GM12878 (cell line): Measurements from ENCODE around the gene TKT. TPM values are rescaled to one million over a fixed set of nuclear protein-coding genes. Genes with fewer than 3 reads are reported as not detected.

Experiments used
- ATAC-seq: fragments of 200-7000 bp; cut with Tn5 transposase; 3 replicates; pipeline ENCODE4 v1.9.1; 2020; ENCODE audit warnings: mild to moderate bottlenecking, moderate library complexity
- BruUV-seq: library from RNA; stranded (reverse); fragments of 400-500 nt; replicated peaks from 2 replicates; lab custom pipeline; 2021; lab: Mats Ljungman, UMichigan
- CTCF ChIA-PET: fragments of 300-600 bp; sonication (Branson Sonifier 250); formaldehyde crosslinking; extraction: SDS; loops from one replicate; lab custom pipeline; 2021; ENCODE audit warnings: inconsistent platforms; lab: Yijun Ruan, JAX
- POLR2A ChIA-PET: fragments of 350-600 bp; formaldehyde crosslinking; extraction: SDS; loops from one replicate; lab custom pipeline; 2021; ENCODE audit warnings: inconsistent platforms; lab: Charles Lee
- RAD21 ChIA-PET: fragments of 300-600 bp; sonication (Branson Sonifier 250); formaldehyde crosslinking; loops from one replicate; lab custom pipeline; 2023; ENCODE audit warnings: antibody characterized with exemption; ENCODE audit not compliant: unreplicated experiment; lab: Charles Lee
- SMC1A ChIA-PET: fragments of 300-600 bp; sonication (Branson Sonifier 250); formaldehyde crosslinking; loops from one replicate; lab custom pipeline; 2023; ENCODE audit not compliant: unreplicated experiment, uncharacterized antibody; lab: Charles Lee
- DNase-seq: peaks from one replicate; pipeline ENCODE4 v3.0.0-alpha.2; 2011; ENCODE audit warnings: low read depth, low spot score
- FAIRE-seq: peaks from 3 replicates; lab custom pipeline; 2011; peaks lifted over from hg19 to GRCh38; lab: Jason Lieb, UNC
- H2AFZ ChIP-seq: 2 replicates; pipeline ENCODE4 v1.6.0; 2011; ENCODE audit warnings: low read depth, low read length, control low read depth; ENCODE audit not compliant: control insufficient read depth
- H3K27ac ChIP-seq: 2 replicates; pipeline ENCODE4 v1.5.1; 2011; ENCODE audit warnings: control low read depth; ENCODE audit not compliant: control insufficient read depth, insufficient read depth
- H3K27me3 ChIP-seq, 2 experiments: replicated peaks in 1 of 2; 2 replicates each; pipeline versions ENCODE4 v1.6.0 to v1.6.1; 2011; ENCODE audit warnings: low read length in 1 of 2; ENCODE audit not compliant: control insufficient read depth in 2 of 2, insufficient read depth in 2 of 2
- H3K36me3 ChIP-seq, 2 experiments: 2 replicates each; pipeline ENCODE4 v1.5.1; 2011; ENCODE audit warnings: low read length in 1 of 2; ENCODE audit not compliant: control insufficient read depth in 2 of 2, insufficient read depth in 2 of 2
- H3K4me1 ChIP-seq: 2 replicates; pipeline ENCODE4 v1.6.1; 2011; ENCODE audit warnings: mild to moderate bottlenecking, low read length, moderate library complexity, mixed read lengths; ENCODE audit not compliant: control insufficient read depth, insufficient read depth
- H3K4me2 ChIP-seq: 2 replicates; pipeline ENCODE4 v1.6.0; 2011; ENCODE audit warnings: control low read depth; ENCODE audit not compliant: control insufficient read depth, insufficient read depth
- H3K4me3 ChIP-seq: fragments of 200-600 bp; sonication (generic); 2 replicates; pipeline ENCODE4 v1.5.1; 2016
- H3K79me2 ChIP-seq: 2 replicates; pipeline ENCODE4 v1.6.0; 2011; ENCODE audit warnings: low read length; ENCODE audit not compliant: control insufficient read depth, insufficient read depth
- H3K9ac ChIP-seq: 2 replicates; pipeline ENCODE4 v1.8.0; 2011; ENCODE audit warnings: low read length, control low read depth, mixed read lengths; ENCODE audit not compliant: control insufficient read depth, insufficient read depth
- H3K9me3 ChIP-seq: replicated peaks from 3 replicates; pipeline ENCODE4 v1.5.1; 2011; ENCODE audit warnings: mild to moderate bottlenecking, low read length; ENCODE audit not compliant: control insufficient read depth, insufficient read depth
- H4K20me1 ChIP-seq: 2 replicates; pipeline ENCODE4 v1.6.0; 2011; ENCODE audit not compliant: control insufficient read depth, insufficient read depth
- CEBPZ ChIP-seq: fragments of 150-350 bp; IDR thresholded peaks from 2 replicates; pipeline ENCODE4 v1.6.1; 2016; ENCODE audit warnings: low read depth, low read length
- CREB1 ChIP-seq: IDR thresholded peaks from 2 replicates; pipeline ENCODE4 v1.6.1; 2012; ENCODE audit warnings: low read depth, mild to moderate bottlenecking, inconsistent platforms
- EED ChIP-seq: sonication (generic); IDR thresholded peaks from 2 replicates; pipeline ENCODE4 v1.6.1; 2016; ENCODE audit warnings: antibody characterized with exemption, low read depth
- HDAC2 ChIP-seq: fragments of 200-600 bp; sonication (generic); IDR thresholded peaks from 2 replicates; pipeline ENCODE4 v1.6.1; 2017
- JUND ChIP-seq: IDR thresholded peaks from 2 replicates; pipeline ENCODE4 v1.6.1; 2012; ENCODE audit warnings: low read depth, mild to moderate bottlenecking, low read length, improper control_type of control experiment, moderate library complexity
- KLF5 ChIP-seq: fragments of 450-650 bp; IDR thresholded peaks from 2 replicates; pipeline ENCODE4 v1.6.1; 2014; ENCODE audit warnings: mild to moderate bottlenecking; ENCODE audit not compliant: partially characterized antibody
- NFYA ChIP-seq: IDR thresholded peaks from 2 replicates; pipeline ENCODE4 v1.6.1; 2011; ENCODE audit warnings: low read depth, mild to moderate bottlenecking, low read length, improper control_type of control experiment, borderline replicate concordance
- PKNOX1 ChIP-seq: fragments of 450-650 bp; IDR thresholded peaks from 2 replicates; pipeline ENCODE4 v1.6.1; 2016; ENCODE audit warnings: mild to moderate bottlenecking
- SIN3A ChIP-seq: IDR thresholded peaks from 2 replicates; pipeline ENCODE4 v1.6.1; 2012; ENCODE audit warnings: low read depth, low read length, improper control_type of control experiment
- ZBTB40 ChIP-seq: fragments of 450-650 bp; IDR thresholded peaks from 2 replicates; pipeline ENCODE4 v1.6.1; 2016; ENCODE audit warnings: mild to moderate bottlenecking, moderate library complexity, borderline replicate concordance
- ZNF687 ChIP-seq: fragments of 450-650 bp; IDR thresholded peaks from 2 replicates; pipeline ENCODE4 v1.6.1; 2017; ENCODE audit warnings: mild to moderate bottlenecking, moderate library complexity
- WGBS: methylation state at CpG from one replicate; pipeline ENCODE4 v1.1.6; 2016; ENCODE audit warnings: low lambda C conversion rate; ENCODE audit not compliant: insufficient replicate concordance, insufficient coverage; ENCODE audit errors: missing lambda C conversion rate; 5-methylcytosine and 5-hydroxymethylcytosine counted together
- in situ Hi-C: fragments of 300-500 bp; cut with MboI; formaldehyde crosslinking; loops from 9 replicates; pipeline ENCODE4 v1.14.3; 2018; ENCODE audit warnings: mixed read lengths
- intact Hi-C: fragments of 100-400 bp; cut with micrococcal nuclease; formaldehyde crosslinking; loops from one replicate; pipeline ENCODE4 v1.14.2; 2022; ENCODE audit not compliant: unreplicated experiment
- polyA plus RNA-seq, 11 experiments: library from polyadenylated mRNA; depleted of rRNA in 4 of 11; unstranded in 6 of 11; stranded (reverse) in 5 of 11; fragments of >200 nt; fragmentation: Nextera tagmentation in 4 of 11; fragmentation: Illumina TruSeq in 1 of 11; extraction: Ambion mirVana in 4 of 11; extraction: Trizol in 1 of 11; gene quantifications; 1 replicate in 1 of 11; 2 replicates in 10 of 11; pipeline versions ENCODE4 v1.2.1 to v1.2.3, GENCODE V29; 2011 to 2016; ENCODE audit warnings: inconsistent platforms in 2 of 11, missing spikeins in 2 of 11, low read depth in 1 of 11
- total RNA-seq, 4 experiments: library from RNA; depleted of rRNA in 3 of 4; stranded (reverse); fragments of >200 nt in 3 of 4; fragmentation: Illumina TruSeq in 1 of 4; extraction: Trizol in 1 of 4; gene quantifications; 2 replicates each; pipeline versions ENCODE4 v1.2.1 to v1.2.3, GENCODE V29; 2013 to 2021

TKT gene
- total and polyA plus RNA-seq, 10 of the 15 experiments (the other 5 are each of a cell fraction or from before 2014, with no cell fraction given): 56.4 to 385 (median 143) TPM

- FAIRE-seq: no peak
- Histone ChIP-seq H3K4me1 (peaks cover 37% of the 10 kb centered on the region), H3K27ac (peak overlapping the region; percentile 93), H3K9me3 (no peaks in the 10 kb centered on the region), H3K9ac (no peak overlapping the region), H3K79me2 (peaks cover 21% of the 10 kb centered on the region), H3K36me3 (peaks cover 35 to 52% of the 10 kb centered on the region in 2 experiments), H3K27me3 (no peaks in the 10 kb centered on the region), H4K20me1 (no peaks in the 10 kb centered on the region), H2AFZ (no peak overlapping the region), H3K4me3 (no peak overlapping the region), H3K4me2 (no peak overlapping the region)
- ChIA-PET CTCF (interaction anchor here (4.4 to 4.5 kb wide), 2 partner anchors 14 to 47 kb away, joined by 23 to 25 read pairs; no protein-coding TSS in a partner anchor), RAD21 (interaction anchor here (2.7 to 3.3 kb wide), 2 partner anchors 12 to 15 kb away, joined by 27 to 29 read pairs; no protein-coding TSS in a partner anchor), POLR2A (interaction anchor here (1.0 to 3.1 kb wide), 6 partner anchors 8 to 44 kb away, joined by 3 to 22 read pairs (median 5); no protein-coding TSS in a partner anchor), SMC1A (interaction anchor here (0.8 to 4.6 kb wide), 8 partner anchors 10 to 198 kb away, joined by 3 to 21 read pairs (median 5); no protein-coding TSS in a partner anchor)
- ATAC-seq: no peak
- no TSS peak for BruUV-seq
- in situ Hi-C loops: no loop called here
- 94% methylated on average over 11 of the region's 11 CpGs for WGBS
- intact Hi-C loops: no loop called here
- DNase-seq: no peak
- TF ChIP-seq KLF5 (no peak), SIN3A (no peak), CREB1 (no peak), JUND (no peak), EED (no peak), ZNF687 (no peak), ZBTB40 (no peak), PKNOX1 (no peak), NFYA (no peak), CEBPZ (no peak), HDAC2 (no peak)
These were observed 74.3 kb downstream of the TKT start for GRCh38 chr3:53181528-53181927.
